Middle frontal gyrus (tissue), 1 donor: Measurements from ENCODE around the gene PRDX6.
"Not testable (repeated sequence)": the region's sequence is repeated elsewhere in the genome, so short reads cannot be mapped to it uniquely, and the experiment has no call there.

Experiments used
- DNase-seq: peaks from one replicate; pipeline ENCODE4 v3.0.0-alpha.2; 2015; ENCODE audit warnings: low spot score; ENCODE audit errors: extremely low spot score

The PRDX6 gene, protein sequence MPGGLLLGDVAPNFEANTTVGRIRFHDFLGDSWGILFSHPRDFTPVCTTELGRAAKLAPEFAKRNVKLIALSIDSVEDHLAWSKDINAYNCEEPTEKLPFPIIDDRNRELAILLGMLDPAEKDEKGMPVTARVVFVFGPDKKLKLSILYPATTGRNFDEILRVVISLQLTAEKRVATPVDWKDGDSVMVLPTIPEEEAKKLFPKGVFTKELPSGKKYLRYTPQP

DNA sequence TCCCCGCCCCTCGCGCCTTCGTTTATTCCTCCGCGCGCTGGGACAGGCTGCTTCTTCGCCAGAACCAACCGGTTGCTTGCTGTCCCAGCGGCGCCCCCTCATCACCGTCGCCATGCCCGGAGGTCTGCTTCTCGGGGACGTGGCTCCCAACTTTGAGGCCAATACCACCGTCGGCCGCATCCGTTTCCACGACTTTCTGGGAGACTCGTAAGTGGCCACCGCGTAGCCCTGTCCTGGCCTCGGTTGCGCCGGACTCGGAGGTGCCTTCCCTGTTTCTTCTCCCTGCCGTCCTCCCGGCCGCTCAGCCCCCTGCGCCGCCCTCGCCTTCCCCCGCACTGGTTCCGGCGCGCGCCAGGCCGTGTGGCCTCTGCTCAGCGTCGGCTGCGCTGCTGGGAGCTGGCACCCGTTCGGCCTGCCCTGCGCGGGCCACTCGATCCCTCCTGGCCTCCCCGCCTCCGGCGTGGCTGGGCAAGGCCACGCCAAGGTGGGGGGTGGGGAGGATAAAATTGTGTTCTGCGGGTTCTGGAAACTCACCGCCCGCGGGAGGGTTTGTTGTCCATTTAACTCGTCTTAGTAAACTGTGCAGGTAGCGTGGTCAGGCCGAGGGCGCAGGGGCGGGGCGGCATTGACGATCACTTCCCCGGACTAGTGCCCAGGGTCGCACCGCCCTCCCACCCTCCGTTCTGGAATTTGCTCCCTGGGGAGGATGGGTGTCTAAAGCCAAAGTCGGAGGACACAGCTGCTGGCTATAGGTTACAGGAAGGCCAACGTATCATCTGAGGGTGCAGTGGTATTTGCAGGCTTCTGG lies at the start of gene PRDX6:
PRDX6 (plus strand) TSS at position 50 of the 808 bp plus-strand sequence; CDS start at position 113, 63 bp downstream.
- DNase-seq: no peak

DNA sequence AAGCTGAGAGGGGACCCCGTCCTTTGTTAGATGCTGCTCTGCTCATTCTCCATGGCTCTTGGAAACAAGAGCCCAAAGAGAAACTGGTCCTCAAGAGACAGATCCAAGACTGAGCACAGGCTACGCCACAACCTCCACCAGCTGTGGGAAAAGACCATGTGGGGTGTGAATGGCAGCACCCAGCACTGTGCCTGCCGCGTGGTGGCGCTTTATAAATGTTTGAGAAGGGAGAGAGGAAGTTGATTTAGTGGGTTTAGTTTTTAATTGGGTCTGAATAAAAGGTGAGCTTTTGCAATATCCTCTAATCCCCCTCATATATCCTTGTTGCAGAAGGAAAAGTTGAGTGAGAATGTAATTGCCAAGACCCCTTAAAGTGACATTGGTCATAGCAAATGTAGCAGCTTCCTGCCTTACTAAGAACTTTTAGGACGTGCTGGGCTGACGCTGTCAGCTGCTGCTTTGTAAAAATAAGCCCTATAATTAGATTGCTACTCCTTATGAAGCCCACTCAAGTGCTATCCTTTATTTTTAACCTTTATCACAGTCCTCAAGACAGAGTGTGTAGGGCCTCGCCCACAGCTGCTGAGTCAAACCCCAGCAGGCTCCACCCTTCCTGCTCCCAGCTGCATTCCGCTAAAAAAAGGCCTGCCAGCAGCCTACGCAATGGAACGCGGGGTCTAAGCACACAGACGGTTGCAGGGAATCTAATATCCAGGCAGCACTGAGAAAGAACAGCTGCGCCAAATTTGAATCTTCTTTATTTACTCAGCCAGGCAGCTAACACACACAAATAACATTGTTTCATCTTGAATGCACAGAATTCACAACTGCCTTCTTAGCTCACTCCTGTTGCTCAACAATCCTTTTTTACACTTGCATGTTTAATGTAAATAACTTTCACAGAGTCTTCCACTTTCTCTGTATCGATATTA lies 47.4 kb upstream of the PRDX6 start:
- DNase-seq: peak; percentile 72

DNA sequence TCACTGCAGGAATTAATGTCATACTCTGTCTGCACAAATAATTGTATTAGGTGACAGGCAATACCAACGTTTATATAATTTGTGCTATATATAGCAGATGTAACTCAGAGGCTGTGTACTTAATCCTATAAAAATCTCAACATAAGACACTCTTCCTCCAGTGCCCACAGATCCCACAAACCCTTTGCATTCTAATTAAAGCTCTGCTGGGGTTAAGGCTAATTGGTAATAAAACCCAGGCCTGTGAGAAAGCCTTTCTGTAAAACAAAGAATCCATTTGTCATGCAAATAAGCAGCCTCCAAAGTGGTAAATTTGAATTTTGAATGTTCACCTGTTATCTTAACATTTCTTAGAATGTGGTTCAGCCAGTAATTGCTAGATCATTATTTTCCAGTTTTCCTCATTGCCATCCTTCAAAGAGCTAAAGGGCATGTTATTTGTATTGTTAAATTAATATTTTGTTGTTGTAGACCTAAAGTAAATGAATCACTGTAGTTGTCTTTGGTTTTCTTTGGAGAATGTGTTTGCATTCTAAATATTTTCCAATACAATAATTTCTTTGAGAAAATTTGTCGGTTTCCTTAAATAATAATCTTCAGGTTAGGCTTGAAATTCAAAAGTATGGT lies 46.3 kb upstream of the PRDX6 start:
- DNase-seq: no peak

DNA sequence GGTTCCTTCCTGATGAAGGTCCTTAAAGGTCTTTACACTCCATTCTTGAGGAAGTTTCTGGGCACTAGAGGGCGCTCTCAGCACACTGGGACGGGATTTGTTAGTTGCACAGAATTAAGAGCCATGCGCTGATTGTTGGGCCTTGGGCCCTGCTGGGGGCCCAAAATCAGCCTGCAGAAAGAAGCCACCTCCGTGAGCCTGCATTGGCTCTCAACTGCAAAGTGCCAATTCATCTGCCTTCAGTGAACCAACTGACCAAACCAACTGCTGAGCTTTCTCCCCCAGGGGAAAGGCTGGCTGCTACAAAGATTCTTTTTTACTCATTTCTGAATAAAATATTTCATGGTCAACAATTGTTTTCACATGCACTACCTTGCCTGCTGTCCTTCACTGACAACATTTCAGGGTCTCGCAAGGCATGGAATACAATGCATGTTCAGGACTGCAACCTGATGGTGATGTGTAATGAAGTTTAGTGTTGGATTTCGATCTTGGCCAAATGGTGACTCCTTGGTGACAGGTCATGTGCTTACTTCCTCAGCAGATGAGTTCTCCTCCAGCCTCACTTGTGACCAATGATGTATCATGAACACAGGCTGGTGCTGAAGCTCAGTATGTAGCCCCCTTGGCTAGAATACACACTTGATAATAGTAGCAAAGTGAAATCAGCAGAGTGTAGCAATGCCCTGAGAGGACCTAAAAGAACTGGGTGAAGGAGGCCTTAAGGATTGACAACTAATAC lies 45.7 kb upstream of the PRDX6 start:
- peak; percentile 82 for DNase-seq

DNA sequence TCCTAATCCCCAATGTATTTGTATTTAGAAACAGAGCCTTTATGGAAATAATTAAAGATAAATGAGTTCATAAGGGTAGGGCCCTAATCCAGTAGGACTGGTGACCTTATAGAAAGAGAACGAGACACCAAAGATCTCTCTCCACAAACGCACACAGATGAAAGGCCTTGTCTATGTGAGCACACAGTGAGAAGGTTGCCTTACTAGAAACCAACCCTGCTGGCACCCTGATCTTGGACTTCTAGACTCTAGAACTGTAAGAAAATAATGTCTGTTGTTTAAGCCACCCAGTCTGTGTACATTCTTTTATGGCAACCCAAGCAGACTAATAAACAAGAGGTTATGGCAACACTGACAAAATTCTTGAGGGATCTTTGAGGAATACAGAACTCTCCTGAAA lies 44.8 kb upstream of the PRDX6 start:
- no peak for DNase-seq

DNA sequence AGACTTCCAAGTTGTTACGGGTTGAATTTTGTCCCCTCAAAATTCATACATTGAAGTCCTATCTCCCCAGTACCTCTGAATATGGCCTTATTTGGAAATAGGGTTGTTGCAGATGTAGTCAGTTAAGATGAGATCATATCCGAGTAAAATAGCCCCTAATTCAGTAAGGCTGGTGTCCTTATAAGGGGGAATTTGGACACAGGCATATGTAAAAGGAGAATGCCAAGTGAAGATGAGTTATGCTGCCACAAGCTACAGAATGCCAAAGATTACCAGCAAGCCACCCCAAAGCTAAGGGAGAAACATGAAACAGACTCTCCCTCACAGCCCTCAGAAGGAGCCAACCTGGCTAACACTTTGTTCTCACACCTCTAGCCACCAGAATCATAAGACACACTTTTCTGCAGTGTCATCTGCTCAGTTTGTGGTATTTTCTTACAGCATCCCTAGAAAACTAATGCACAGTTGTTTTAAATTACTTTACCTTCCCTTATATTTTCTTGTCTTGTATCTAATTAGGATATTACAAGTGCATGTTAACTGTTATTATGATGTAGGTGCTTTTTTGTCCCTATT lies 43.3 kb upstream of the PRDX6 start:
- no peak for DNase-seq

DNA sequence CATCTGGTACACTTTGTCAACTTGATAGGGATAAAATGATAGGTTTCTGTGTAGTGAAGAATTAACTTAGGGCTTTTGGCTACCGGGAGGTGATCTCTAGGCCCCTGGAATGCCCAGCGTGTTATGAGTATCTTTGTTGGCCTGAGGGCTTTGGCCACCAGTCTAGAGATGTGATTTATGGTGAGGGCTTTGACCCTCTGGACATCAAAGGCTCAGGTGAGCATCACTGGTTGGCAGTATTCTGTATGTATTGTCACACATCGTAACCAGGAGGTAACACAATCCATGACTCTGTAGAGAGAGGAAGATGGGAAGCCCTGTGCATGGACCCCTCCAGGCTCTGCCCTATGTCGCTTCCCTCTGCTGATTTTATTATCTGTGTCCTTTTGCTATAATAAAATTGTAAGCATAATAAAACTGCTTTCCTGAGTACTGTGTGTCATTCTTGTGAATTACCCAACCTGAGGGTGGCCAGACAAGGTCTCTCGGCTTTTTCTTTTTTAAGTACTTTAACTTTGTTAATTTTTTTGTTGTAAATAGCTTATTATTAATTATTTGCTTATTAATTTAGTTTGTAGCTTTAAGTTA lies 40.2 kb upstream of the PRDX6 start:
- no peak for DNase-seq

DNA sequence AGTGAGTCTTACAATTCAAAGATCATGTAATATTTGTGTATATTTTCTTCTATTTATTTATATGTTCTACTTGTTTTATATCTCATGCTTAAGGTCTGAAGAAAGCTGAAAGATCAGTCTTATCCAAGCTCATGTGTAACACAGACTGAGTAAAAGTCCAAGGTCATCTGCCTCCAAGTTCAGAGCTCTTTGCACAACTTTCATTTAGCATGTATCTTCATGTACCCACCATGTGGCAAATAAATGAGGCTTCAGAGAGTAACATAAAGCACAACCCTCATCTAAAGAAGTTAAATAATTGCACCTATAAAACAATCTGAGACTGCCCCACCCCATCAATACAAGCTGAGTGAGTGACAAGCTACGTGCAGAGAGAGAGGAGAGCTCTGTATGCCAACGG lies 38.5 kb upstream of the PRDX6 start:
- no peak for DNase-seq

DNA sequence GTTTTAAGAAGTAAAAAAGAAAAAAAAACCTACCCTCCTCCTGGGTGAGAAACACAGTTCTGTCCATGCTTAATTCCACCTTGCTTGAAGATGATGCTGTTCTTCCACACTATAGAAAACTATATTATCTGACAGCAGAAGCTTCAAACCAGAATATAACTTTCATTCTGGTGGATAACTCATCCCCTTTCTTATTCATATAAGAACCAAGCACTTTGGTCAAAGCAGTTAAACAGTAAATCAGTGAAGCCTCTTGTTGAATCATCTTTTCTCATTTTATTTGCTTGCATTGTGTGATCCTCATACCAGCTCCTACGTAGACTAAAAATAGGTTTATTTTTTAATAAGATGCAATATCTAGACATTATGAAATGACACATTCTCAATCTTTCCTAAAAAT lies 36.7 kb upstream of the PRDX6 start:
- DNase-seq: no peak

DNA sequence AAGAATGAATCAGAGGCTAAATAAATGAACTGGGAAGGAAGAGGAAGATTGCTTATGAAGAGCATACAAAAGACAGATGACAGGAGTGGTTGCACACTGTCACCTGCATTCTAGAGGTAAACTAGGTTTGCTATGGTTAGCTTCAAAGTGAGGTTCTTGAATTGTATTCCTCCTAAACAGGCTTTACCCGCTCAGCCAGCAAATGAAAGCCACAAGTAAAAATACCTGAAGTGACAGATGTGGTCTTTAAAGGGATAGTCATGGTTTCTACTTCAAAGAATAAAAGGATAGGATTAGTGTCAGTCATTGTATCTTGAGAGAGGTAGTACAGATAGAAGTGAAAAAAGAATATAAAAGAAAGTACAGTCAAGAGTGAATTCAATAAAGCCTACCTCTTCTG lies 32.4 kb upstream of the PRDX6 start:
- no peak for DNase-seq

DNA sequence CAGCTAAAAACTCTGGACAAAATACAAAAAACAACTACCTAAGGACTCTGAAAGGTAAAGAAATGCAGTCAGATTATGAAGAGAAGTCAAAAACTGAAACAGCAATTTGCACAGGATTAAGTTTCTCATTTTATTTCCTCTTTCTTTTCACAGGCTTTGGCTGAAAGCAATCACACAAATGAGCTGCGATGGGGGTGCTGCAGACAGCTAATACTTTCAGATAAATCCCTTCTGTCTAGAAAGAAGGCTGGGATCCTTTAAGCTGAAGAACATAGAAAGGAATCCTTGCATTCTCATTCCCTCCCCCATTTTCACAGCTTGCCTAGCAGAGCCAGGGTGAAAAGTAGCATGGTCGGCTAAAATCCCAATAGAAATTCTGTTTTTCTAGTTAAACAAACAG lies 32.0 kb upstream of the PRDX6 start:
- DNase-seq: no peak

DNA sequence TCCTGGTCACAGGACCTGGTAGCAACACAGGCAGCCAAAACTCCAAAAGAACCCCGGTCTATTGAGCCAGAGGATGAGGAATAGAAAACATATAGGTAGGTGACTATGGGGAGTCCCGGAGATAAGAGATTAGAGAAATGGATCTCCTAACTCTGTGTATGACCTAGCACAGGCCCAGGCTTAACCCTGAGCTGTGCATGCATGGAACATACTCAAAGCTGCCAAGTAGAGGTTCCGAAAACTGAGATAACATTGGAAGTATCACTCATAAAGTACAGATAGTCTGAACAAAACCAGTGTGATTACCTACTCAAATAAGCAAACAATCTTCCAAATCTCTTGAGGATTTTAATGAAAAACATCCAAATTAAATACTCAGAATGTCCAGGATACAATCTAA lies 31.5 kb upstream of the PRDX6 start:
- no peak for DNase-seq

DNA sequence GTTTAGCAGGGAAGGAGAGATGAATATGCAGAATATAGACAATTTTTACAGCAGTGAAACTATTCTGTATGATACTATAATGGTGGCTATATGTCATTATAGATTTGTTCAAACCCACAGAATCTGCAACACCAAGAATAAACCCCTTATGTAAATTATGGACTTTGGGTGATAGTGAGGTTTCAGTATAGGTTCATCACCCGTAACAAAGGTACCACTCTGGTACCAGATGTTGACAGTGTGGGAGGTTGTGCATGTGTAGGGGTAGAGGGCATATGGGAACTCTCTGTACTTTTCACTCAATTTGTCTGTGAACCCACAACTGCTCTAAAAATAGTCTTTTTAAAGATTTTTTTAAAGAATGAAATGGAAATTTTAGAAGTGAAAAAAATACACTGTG lies 29.9 kb upstream of the PRDX6 start:
- DNase-seq: no peak

DNA sequence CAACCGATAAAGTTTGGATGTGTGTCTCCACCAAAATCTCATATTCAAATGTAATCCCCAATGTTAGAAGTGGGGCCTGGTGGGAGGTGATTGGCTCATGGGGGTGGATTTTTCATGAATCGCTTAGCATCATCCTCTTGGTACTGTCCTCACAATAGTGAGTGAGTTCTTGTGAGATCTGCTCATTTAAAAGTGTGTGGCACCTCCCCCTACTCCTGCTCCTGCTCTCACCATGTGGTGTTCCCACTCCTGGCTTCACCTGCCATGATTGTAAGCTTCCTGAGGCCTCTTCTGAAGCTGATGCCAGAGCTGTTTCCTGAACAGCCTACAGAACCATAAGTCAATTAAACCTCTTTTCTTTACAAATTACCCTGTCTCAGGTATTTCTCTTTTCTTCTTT lies 28.2 kb upstream of the PRDX6 start:
- no peak for DNase-seq

DNA sequence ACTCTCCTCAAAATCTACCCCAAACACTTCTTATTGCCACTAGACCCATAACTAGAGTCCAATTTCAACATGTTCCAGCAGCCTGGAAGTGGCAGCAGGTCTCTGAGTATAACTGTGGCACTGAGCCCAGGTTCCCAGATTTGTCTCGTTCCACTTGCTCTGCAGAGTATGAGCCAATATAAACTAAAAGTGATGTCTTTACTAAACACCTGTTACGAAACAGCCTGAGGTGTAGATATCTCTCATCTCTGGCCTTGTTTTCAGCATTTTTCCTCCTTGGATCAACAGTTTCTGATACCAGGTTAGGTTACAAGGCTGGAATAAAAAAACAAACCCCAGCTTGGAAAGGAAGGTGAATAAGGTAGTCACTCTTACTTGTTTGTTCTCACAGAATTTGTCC lies 25.2 kb upstream of the PRDX6 start:
- no peak for DNase-seq

DNA sequence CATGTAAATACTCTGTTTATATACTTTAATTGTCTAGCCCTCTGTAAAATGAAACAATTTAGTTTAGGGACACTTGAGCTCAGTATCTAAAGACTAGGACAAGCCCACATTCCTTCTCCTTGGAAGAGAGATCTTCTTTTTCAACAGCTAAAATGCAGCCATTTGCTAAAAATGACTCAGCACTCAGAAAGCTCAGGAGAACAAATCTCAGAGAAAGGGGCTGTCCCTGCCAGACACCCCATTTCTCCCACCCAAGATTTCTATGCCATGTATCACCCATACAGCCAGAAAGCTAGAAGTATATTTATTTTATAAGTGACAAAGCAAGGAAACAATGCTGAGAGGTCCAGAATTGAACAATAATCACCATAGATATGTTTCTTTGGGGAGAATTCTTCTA lies 23.2 kb upstream of the PRDX6 start:
- no peak for DNase-seq

DNA sequence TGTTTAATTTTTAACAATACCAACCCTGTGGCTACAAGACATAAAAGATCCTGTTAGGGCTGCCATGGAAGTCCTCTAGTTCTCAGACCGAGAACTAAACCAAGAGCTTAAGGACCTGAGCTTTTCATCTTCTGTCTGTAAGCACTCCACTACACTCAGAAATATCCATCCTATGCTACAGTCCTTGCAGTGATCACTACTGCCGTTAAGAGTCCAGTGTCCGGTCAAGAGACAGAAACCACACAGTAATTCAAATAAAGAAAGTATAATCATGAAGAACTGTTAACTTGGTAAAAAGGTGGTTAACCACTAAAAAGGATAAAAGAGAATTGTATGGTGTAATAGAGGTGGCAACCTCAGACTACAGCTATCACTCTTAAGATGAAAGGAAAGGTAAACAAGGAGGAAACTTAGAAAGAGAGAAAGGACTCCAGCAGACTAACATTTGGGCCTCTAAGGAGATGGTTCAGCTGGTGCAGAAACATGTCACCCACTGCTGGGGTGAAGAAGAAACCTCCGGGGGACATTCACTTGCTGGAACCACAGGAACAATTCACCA lies 22.1 kb upstream of the PRDX6 start:
- DNase-seq: no peak

DNA sequence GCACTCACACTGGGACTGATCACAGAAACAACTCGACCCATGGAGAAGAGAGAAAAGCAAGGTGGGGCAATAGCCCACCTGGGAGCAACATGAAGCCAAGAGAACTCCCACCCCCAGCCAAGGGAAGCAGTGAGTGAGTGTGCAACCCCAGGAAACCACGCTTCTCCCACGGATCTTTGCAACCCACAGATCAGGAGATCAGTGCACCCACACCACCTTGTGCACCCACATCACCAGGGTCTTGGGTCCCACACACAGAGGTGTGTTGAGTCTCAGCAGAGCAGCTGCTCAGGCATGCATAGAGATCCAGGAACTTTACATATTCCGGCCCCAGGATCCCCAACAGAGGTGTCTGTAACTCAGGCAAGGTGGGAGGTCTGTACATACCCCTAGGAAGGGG lies 17.2 kb upstream of the PRDX6 start:
- no peak for DNase-seq

DNA sequence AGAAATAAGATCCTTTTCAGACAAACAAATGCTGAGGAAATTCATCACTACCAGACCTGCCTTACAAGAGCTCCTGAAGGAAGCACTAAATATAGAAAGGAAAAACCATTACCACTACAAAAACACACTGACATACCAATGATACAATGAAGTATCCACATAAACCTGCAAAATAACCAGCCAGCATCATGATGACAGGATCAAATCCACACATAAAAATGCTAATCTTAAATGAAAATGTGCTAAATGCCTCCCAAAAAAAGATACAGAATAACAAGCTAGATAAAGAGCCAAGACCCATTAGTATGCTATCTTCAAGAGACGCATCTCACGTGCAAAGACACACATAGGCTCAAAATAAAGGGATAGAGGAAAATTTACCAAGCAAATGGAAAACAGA lies 14.5 kb upstream of the PRDX6 start:
- not testable (repeated sequence) for DNase-seq

DNA sequence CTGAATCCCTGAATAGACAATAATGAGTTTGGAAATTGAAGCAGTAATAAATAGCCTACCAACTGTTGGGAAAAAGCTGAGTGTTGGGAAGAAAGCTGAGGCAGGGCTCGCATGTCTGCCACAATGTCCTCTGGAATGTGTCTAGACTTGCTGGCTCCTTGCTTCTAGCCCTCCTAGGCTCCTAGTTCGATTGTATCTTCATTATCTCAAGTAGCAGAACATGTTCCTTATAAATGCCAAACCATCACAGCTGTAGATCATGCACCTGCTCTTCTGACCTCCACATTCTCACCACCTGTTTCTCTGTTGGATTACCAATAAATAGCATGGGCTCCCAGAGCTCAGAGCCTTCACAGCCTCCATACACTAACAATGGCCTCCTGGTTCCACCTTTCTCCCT lies 12.9 kb upstream of the PRDX6 start:
- DNase-seq: not testable (repeated sequence)
